Colon (tissue), 2 donors: ENCODE results near the gene FRY.

ENCODE experiments used
- FAIRE-seq: peaks from 2 replicates; lab custom pipeline; 2012; peaks lifted over from hg19 to GRCh38; lab: Jason Lieb, UNC
- donor health status: control.
- donor health status: control.

The FRY gene

DNA sequence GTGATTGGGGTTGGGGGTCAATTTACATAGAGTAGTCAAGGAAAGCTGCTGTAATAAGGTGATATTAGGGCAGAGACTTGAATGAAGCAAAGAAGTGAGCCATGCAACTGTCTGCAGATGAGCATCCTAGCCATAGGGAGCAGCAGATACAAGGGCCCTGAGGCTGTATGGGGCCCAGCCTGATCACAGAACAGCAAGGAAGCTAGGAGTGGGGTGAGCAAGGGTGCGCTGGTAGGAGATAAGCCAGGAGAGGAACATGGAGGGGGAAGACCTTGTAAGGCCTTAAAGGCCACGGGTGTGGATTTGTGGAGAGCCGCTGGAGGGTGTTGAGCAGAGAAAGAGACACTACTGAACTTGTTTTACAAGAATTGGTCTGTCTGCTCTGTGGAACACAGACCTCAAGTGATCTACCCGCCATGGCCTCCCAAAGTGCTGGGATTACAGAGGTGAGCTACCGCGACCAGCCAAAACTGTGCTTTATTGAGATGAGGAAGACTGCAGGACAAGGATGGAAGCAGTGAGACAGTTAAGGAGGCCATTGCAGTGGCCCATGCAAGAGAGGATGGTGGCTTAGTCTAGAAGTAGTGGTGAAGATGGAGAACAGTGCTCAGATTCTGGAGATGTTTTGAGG, 190.6 kb downstream of the FRY start:
- FAIRE-seq: no peak

GRCh38 chr13:32224916-32225315, 193.3 kb downstream of the FRY start:
- FAIRE-seq: no peak

GRCh38 chr13:32225481-32225931, 193.9 kb downstream of the FRY start:
- FAIRE-seq: no peak

DNA sequence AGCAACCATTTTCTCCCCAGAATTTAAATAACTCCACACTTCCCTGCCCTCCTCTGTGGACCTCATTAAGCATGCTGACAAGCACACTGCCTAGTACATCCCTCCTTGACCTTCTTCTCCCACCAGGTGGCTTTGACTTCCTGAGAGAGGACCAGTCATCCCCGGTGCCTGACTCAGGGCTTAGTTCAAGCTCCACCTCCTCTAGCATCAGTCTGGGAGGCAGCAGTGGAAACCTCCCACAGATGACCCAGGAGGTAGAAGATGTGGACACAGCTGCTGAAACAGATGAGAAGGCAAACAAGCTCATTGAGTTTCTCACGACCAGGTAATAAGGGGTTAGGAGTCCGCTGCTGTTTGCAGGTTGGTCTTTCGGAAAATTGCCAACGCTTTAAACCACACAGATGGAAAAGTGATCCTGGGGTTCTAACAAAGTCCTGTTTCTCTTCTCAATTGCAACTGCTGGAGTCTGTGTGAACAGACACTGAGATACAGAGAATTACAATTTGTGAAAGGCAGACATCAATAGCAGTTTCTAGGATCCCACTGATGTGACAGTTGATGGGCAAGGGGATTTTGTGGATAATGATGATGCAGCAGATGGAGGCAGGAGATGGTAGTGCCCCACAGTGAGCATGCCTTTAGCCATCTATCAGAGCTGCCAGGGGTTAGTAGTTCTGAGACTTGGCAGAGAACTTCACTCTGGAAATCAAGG, 196.9 kb downstream of the FRY start:
- no peak for FAIRE-seq

DNA sequence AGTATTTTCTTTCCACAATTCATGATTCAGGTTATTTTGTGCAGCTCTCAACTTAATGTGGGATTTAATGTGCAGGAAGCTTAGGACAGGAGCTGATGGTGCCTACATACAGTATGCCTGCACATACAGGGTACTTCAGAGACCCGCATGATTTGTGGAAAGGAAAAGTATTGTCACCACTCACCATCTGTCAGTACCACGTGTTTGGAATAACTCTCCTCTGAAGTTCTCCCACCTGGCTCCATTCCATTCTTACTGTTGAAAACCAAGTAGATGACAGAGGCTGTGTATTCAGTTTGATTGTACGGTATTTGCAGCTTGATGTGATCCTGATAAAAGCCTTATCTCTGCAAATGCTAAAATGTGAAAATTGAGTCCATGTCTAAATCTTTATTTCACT, 197.9 kb downstream of the FRY start:
- no peak for FAIRE-seq

- no peak for FAIRE-seq
Observed at GRCh38 chr13:32232263-32232662, 200.7 kb downstream of the FRY start.

DNA sequence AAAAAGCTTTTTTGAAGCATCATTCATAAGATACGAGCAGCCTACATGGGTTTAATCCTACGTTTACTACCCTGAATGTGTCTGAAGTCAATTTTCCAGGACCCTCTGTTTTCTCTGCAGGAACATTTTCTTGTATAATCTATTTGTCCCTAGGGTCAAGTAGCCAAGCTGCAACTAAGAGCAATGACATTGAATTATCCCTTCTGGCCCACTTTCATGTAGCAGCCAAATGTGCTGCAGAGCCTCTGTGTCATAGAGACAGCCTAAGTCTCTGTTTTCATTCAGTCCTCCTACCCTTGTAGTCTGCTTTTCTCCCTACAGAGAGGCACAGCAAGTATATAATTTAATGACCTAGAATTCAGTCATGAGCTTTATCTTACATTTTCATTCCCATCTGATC, 201.5 kb downstream of the FRY start:
- FAIRE-seq: no peak

- FAIRE-seq: no peak
Observed at GRCh38 chr13:32234914-32235313, 203.3 kb downstream of the FRY start.

- no peak for FAIRE-seq
Observed at GRCh38 chr13:32237681-32238080, 206.1 kb downstream of the FRY start.

- no peak for FAIRE-seq
Observed at GRCh38 chr13:32243695-32244094, 212.1 kb downstream of the FRY start.

- FAIRE-seq: no peak
Observed at GRCh38 chr13:32245555-32245954, 214.0 kb downstream of the FRY start.

- FAIRE-seq: no peak
Observed at GRCh38 chr13:32246468-32246867, 214.9 kb downstream of the FRY start.

DNA sequence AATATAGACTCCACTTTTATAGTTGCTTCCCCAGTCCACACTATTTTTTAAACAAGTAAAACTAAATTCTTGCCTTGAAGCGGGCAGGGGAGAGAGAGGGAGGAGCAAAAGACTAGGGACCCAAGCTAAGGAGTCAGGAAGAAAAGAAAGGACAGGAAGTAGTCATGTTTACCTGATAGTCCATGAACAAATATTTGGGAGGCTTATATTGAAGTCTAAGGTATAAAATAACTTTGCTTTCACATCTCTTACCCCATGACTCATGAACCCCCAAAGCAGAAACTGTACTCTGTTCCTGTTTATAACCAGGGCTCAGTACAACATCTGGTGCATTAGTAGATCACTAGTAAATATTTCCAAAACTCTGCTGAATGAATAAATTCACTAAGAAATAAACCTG, 216.3 kb downstream of the FRY start:
- no peak for FAIRE-seq

GRCh38 chr13:32248801-32249200, 217.2 kb downstream of the FRY start:
- no peak for FAIRE-seq

GRCh38 chr13:32252812-32253438, 221.4 kb downstream of the FRY start:
- FAIRE-seq: no peak

- FAIRE-seq: no peak
Observed at GRCh38 chr13:32253911-32254399, 222.4 kb downstream of the FRY start.

- no peak for FAIRE-seq
Observed at GRCh38 chr13:32254416-32254815, 222.8 kb downstream of the FRY start.

- no peak for FAIRE-seq
Observed at GRCh38 chr13:32254916-32255723, 223.5 kb downstream of the FRY start.

GRCh38 chr13:32255724-32256109, 224.1 kb downstream of the FRY start:
- no peak for FAIRE-seq

DNA sequence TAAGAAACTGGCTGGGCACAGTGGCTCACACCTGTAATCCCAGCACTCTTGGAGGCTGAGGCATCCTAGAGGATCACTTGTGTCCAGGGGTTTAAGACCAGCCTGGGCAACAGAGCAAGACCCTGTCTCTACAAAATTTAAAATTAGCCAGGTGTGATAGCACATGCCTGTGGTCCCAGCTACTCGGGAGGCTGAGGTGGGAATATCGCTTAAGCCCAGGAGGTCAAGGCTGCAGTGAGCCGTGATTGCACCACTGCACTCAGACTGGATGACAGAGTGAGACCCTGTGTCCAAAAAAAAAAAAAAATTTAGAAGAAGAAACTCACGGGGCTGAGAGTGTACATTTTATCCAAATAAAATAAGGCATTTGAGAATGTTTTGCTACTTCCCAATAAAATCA, 224.7 kb downstream of the FRY start:
- no peak for FAIRE-seq

DNA sequence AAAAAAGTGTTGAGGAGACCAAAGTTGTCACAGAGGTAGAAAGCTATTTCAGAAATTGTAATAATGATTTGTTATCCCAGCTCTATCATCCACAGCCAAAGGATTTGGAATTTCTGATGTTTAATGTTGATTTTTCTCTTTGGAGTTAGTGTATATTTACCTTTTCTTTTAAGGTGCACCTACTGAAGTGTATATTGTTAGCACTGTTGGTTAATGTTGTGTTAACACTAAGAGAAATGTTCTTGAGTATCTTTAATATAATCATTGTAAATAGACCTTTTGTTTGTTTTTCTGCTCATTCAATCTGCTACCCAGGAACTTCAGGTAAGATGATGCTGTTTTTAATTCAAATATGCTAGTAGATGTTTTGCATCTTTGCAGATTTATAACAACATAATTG, 226.1 kb downstream of the FRY start:
- no peak for FAIRE-seq

DNA sequence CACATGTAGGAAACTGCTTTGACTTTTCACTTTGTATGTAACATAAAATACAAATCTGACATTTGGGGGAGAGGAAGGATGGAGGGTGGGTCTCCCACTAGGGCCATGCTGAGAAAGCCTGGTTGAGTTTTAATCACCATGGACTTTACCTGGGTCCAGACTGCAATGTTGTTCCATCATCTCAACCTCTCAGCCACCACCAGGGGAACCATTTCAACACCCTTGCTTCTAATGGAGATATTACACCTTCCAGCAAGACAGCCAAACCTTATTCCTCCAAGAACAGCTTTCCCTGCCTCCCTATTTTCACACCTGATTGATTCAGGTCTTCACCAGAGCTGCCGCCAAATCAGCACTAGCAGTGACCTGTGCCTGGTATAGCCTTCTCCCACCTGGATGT, 227.5 kb downstream of the FRY start:
- no peak for FAIRE-seq

DNA sequence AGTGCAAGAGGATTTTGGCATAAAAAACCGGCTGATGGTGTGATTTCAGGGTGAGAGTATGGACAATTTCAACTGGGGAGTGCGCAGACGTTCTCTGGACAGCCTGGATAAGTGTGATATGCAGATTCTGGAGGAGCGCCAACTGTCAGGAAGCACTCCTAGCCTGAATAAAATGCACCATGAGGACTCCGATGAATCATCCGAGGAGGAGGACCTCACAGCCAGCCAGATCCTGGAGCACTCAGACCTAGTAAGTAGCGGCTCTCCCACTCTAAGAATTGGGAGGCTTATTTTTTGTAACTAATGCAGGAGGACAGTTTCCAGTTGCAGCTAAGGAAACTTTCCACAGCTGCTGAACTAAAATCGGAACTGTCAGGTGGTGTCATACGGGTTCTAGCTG, 230.0 kb downstream of the FRY start:
- FAIRE-seq: no peak
